Stimulated activated CD4-positive, alpha-beta T cell treated with anti-CD3 and anti-CD28 coated beads, Interleukin-2, amount 100 ng/mL, for 48 hours (primary cell): ENCODE data around the gene ARHGEF16.

Source experiments
- DNase-seq, 2 donors: peaks; one replicate each; pipeline ENCODE4 v3.0.0-alpha.2; 2020

The ARHGEF16 gene

DNA sequence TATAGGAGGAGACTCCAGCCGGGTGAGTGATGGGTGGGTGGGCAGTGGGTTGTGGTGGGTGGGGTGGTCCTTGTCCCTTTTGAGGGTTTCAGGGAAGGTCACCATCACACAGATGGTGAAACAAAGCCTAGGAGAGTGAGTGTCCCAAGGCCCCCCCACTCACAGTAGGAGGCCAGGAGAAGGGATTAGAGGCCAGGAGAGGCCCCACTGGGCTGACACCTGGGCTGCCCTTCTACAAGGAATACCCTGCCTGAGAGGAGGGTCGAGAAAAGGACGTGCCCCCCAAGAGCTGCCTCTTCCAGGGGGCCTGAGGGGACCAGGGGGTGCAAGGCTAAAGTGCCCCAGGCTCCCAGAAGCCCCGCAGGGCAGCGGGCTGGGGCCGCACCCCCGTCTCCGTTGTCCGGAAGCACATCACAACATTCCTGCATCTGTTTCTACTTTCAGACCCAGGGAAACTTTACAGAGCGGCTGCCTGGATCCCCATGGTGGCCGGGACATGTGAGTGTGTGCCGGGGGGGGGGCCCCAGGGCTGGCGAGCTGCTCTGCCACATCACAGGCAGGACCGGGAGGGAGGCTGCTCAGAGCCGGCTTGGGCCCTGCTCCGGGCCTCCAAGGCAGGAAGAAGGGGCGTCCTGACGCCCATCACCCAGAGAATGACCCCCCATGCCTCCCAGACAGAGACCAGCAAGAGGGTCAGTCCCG, 68.2 kb downstream of the ARHGEF16 start:
- DNase-seq: no peak

DNA sequence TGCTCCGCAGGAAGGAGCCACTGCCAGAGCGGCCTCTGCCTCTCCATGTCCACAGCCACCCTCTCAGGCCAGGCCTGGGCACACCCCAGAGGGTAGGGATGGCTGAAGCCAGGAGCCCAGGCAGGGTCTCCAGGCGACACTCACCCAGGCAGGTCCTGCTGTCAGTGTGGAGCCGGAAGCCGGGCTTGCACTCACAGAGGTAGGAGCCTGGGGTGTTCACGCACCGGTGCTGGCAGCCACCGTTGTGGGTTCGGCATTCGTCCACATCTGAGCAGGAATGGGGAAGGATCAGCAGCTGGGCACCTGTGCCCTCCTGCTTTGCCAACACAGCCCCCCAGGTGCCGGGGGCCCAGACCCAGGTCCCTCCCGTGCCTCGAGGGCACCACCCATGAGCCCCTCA, 69.5 kb downstream of the ARHGEF16 start:
- DNase-seq: no peak

DNA sequence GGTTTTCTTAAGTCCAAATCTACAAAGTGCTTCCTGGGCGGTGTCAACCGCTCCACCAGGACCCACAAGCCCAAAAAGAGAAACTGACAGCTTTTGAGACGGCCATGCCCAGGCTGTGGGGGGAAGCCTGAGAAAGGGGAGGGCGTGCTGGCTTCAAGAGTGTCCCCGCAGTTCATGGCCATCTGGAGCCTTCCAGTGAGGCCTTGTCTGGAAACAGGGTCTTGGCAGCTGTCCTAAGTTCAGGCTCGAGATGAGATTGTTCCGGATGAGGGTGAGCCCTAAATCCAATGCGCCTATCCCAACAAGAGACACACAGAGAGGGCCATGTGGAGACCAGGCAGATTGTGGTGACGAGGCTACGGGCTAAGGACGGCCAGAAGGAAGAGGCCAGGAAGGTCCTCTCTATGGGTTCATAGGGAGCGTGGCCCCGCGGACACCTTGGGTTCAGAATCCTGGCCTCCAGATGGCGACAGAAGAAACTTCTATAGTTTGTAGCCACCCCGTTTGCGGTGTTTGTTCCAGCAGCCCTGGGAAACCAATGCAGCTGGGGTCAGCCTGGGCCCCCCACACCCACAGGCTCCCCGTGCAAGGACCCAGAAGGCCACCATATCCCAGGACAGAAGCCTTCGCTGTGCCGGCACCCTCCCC, 70.2 kb downstream of the ARHGEF16 start:
- DNase-seq: no peak

DNA sequence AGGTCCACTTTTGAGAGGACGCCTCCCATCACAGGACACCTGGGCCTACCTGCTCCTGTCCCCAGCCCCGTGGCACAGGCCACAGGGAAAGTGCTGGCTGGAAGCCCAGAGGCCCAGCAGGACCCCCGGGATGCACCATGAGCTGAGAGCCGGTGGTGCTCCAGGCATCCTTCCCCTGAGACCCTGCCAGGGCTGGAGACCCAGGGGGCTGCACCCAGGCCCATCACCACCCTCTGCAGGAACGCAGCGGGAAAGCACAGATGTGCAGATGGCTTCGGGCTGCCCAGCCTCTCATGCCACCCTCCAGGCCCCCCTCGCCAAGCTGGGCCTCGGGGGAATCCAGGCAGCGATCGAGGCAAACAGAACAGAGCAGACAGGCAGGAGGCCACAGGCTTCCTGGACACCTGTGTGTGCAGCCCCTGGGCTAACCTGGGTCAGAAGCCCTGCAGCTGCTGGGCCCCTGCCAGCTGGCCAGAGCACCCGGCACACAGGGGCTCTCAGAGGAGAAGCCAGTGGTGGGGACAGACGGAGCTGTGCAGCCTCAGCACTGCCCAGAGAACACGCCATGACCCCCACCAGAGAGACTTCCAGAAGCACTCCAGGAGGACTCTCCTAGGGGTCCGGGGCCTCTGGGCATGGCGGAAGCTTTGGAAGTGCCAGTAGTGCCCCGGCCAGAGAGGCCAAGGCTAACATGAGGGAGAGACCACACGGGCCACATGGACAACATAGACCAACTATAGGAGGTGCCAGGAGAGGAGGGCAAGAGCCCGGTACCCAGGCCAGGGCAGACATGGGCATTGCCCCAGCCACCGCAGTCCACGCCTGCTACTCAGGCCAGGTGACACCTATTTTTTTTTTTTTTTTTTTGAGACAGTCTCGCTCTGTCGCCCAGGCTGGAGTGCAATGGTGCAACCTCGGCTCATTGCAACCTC, 71.4 kb downstream of the ARHGEF16 start:
- no peak for DNase-seq

DNA sequence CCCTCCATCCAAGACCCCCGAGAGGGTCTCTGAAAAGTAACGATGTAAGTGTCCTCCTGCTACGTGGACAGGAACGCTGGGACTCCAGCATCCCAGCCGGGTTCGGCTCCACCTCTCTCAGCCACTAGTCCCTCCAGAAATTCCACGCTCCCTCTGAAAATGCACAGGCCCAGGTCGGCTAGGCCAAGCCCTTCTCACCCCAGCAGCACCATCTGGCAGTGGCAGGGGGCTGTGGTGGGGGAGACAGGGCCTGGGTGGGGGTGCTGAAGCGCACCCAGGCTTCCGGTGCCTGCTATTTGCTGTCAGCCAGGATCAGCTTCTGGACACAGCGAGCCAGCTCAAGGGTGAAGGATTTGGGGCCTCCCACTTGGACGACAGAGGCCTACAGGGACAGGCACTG, 73.3 kb downstream of the ARHGEF16 start:
- no peak for DNase-seq

DNA sequence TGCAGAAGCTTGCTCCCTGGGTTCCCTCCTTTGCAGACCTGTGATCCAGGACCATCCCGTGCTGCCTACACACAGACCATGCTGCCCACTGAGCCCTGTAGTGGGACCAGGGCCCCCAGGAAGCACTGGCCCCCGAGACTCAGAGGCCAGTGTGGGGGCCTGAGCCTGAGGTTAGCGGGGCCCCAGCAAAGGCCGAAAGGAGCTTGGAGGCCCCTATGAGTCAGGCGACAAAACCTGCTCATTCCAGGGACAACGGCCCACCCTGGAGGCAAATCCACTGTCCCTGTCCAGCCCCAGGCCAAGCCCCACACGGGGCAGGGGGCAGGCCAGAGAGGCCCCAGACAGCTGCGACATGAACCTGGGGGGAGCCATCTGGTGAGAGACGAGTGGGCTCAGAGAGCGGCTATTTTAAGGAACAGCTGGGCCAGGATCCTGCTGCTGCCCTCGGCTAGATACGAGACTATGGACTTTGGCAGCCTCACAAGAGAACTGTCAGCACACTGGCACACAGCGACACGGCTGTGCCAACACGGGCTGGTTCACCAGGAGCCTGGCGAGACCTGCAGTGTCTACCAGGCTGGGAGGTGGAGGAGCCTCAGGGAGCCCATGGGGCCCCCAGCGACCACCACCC, 74.7 kb downstream of the ARHGEF16 start:
- DNase-seq: no peak

DNA sequence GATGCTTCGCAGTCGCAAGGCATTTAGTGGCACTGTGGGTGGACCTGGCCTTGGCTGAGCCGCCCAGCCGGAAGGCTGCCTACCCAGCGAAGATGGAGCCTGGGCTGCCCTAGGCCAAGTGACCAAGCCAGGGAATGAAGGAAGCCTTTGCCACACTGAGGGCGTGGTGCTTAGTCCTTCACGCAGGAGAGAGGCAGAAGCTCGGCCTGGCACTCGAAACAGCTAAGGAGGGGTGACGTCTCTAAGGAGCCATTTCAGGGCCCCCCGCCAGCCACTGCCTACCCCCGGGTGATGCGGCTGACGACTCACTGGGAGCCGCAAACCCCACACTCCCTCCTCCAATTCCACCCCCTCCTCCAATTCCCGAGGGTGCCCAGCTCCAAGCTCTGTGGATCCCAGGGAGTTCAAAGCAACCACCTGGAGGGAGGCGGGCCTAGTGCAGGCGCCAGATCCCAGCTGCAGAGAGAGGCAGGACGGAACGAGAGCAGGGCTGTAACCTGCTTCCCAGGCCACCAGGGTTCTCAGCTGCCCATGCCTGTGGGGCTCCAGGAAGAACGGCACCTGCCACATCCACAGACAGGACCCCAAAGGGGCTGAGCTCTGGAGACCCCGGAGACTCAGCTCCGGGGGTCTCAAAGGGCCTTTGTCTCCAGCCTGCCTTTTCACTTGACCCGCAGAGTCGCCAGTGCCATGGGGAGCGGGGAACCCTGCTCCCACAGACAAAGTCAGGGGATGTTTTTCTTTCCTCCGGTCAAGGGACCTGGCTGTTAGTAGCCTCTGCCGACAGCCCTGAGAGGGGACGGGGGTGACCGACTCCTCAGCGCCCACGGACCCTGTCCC, 75.8 kb downstream of the ARHGEF16 start:
- no peak for DNase-seq
